ENCODE measurements around the gene RBMS1. TPM values are rescaled to one million over a fixed set of nuclear protein-coding genes. Genes with fewer than 3 reads are reported as not detected.

Gene RBMS1
- total and polyA plus RNA-seq, 2 of the 13 experiments (the other 11 are each of a cell fraction or from before 2014, with no cell fraction given) = 55.5 to 110 TPM

GRCh38 chr2:160430001-160430344 lies 63.6 kb downstream of the RBMS1 start:
- Histone ChIP-seq H3K27ac (ENCODE audit: extremely low read length, insufficient read depth, low read length) (no peak overlapping the region), H3K4me1 (ENCODE audit: insufficient read depth, low read length) (peaks cover 21% of the 10 kb centered on the region)

More at GRCh38 chr2:160430001-160430344, 63.6 kb downstream of the RBMS1 start:
- H2AFZ ChIP-seq (ENCODE audit: low read length) = no peak overlapping the region
- no peak overlapping the region for H3K4me3 ChIP-seq (replicated peaks in 1 of 3; ENCODE audit: insufficient read depth in 1 of 3, low read depth in 2 of 3, low read length in 3 of 3)
- H3K79me2 ChIP-seq (ENCODE audit: insufficient read depth, low read length) = peaks cover 13% of the 10 kb centered on the region
- H3K27me3 ChIP-seq (ENCODE audit: control insufficient read depth in 1 of 2, insufficient read depth in 2 of 2, low read length in 2 of 2) = no peaks in the 10 kb centered on the region
- BruUV-seq (replicated peaks) = no TSS peak
- intact Hi-C loops (cut with micrococcal nuclease; ENCODE audit: unreplicated experiment) (no loop called here), in situ Hi-C loops (cut with HindIII; ENCODE audit: extremely low pct_ligation_motif_present, low pct_unique_long_range_greater_than_20kb) (no loop called here)
- FAIRE-seq (no peak), ATAC-seq (no peak; the same call in 2 of the 3 replicates), DNase-seq (ENCODE audit: low spot score) (no peak)
- H3K4me2 ChIP-seq (ENCODE audit: low read depth, low read length) = no peak overlapping the region
- ChIA-PET CTCF (ENCODE audit: low intra/inter-chr PET ratio, low total read pairs) (interaction anchor here (1.2 kb wide), 1 partner anchor 541 kb away, joined by 3 read pairs; no protein-coding TSS in a partner anchor), POLR2A (no interaction called here)
- peaks cover 17% of the 10 kb centered on the region for H3K9me3 ChIP-seq (ENCODE audit: low read length)
- H3K9ac ChIP-seq (ENCODE audit: insufficient read depth, low read depth, low read length) = no peak overlapping the region
- H3K36me3 ChIP-seq (replicated peaks in 1 of 2; ENCODE audit: control insufficient read depth in 1 of 2, insufficient read depth in 2 of 2, low read length in 2 of 2) = peaks cover 3 to 4% of the 10 kb centered on the region in 2 experiments; a peak in 4 of 5 replicates
- H4K20me1 ChIP-seq (ENCODE audit: insufficient read depth, low read length) = no peaks in the 10 kb centered on the region
- TF ChIP-seq, protein P1, sequence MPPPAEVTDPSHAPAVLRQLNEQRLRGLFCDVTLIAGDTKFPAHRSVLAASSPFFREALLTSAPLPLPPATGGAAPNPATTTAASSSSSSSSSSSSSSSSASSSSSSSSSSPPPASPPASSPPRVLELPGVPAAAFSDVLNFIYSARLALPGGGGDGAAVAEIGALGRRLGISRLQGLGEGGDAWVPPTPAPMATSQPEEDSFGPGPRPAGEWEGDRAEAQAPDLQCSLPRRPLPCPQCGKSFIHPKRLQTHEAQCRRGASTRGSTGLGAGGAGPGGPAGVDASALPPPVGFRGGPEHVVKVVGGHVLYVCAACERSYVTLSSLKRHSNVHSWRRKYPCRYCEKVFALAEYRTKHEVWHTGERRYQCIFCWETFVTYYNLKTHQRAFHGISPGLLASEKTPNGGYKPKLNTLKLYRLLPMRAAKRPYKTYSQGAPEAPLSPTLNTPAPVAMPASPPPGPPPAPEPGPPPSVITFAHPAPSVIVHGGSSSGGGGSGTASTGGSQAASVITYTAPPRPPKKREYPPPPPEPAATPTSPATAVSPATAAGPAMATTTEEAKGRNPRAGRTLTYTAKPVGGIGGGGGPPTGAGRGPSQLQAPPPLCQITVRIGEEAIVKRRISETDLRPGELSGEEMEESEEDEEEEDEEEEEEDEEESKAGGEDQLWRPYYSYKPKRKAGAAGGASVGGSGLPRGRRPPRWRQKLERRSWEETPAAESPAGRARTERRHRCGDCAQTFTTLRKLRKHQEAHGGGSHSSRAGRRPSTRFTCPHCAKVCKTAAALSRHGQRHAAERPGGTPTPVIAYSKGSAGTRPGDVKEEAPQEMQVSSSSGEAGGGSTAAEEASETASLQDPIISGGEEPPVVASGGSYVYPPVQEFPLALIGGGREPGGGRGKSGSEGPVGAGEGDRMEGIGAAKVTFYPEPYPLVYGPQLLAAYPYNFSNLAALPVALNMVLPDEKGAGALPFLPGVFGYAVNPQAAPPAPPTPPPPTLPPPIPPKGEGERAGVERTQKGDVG (CRISPR knock-in tag; IDR thresholded peaks at IDR 0.05; ENCODE audit: borderline replicate concordance) = no peak
- TF ChIP-seq REST (IDR thresholded peaks at IDR 0.05; ENCODE audit: borderline replicate concordance in 1 of 2, low read depth in 1 of 2, low read length in 2 of 2) = no peak
- no peak for TF ChIP-seq PHB2 (IDR thresholded peaks at IDR 0.05; ENCODE audit: partially characterized antibody)
- no peak for TF ChIP-seq ZNF446 (CRISPR knock-in tag; IDR thresholded peaks at IDR 0.05)
- no peak for TF ChIP-seq IRF2 (CRISPR knock-in tag; IDR thresholded peaks at IDR 0.05)
- TF ChIP-seq ZNF331 (CRISPR knock-in tag; IDR thresholded peaks at IDR 0.05) = peak; percentile 100
- TF ChIP-seq SETDB1 (CRISPR knock-in tag; IDR thresholded peaks at IDR 0.05; ENCODE audit: borderline replicate concordance) = 0 out of 2 replicates have a peak, but pooled peaks have one; percentile 61
- no peak for TF ChIP-seq ETV5 (CRISPR knock-in tag; IDR thresholded peaks at IDR 0.05; ENCODE audit: borderline replicate concordance)
- no peak for TF ChIP-seq E2F1 (CRISPR knock-in tag; IDR thresholded peaks at IDR 0.05)

Data from HepG2 (cell line).